IPS-20b (cell line): ENCODE results near the gene MVP.
"Not testable (repeated sequence)": the region's sequence is repeated elsewhere in the genome, so short reads cannot be mapped to it uniquely, and the experiment has no call there.

Experiments used
- H3K27ac ChIP-seq: one replicate; pipeline ENCODE4 v1.5.1; 2013; ENCODE audit warnings: low read length
- H3K27me3 ChIP-seq: 2 replicates; pipeline ENCODE4 v1.6.1; 2013; ENCODE audit warnings: mild to moderate bottlenecking, low read length, inconsistent platforms; ENCODE audit not compliant: insufficient read depth
- H3K36me3 ChIP-seq: 2 replicates; pipeline ENCODE4 v1.6.1; 2013; ENCODE audit warnings: low read depth, mild to moderate bottlenecking, inconsistent platforms, low read length, moderate library complexity; ENCODE audit not compliant: insufficient read depth
- H3K4me1 ChIP-seq: 2 replicates; pipeline ENCODE4 v1.6.1; 2013; ENCODE audit warnings: mild to moderate bottlenecking, control low read depth, inconsistent platforms, low read length, moderate library complexity; ENCODE audit not compliant: insufficient read depth
- H3K4me3 ChIP-seq: 2 replicates; pipeline ENCODE4 v1.5.1; 2013; ENCODE audit warnings: mild to moderate bottlenecking, low read length, inconsistent platforms
- H3K9ac ChIP-seq: 2 replicates; pipeline ENCODE4 v1.6.1; 2013; ENCODE audit warnings: low read depth, mild to moderate bottlenecking, inconsistent platforms, low read length, moderate library complexity
- H3K9me3 ChIP-seq: 2 replicates; pipeline ENCODE4 v1.6.1; 2013; ENCODE audit warnings: mild to moderate bottlenecking, low read depth, low read length, inconsistent platforms; ENCODE audit not compliant: insufficient read depth

Gene MVP

DNA sequence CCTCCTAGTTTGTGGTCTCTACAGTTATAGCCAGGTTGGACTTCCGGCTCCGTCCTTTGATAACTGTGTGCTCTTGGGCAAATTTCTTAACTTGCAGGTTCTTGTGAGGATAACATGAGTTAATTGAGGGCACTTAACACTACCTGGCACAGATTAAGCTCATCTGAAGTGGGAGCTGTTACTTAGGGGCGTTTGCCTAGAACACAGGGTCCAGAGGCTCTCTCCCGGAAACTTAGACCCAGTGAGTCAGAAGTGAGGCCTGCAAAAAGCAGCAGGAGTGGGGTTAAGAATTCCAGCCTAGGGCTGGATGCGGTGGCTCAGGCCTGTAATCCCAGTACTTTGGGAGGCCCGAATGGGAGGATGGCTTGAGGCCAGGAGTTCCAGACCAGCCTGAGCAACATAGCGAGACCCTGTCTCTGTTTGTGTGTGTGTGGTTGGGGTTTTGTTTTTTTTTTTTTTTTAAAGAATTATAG, 1.4 kb downstream of the MVP start:
- H3K36me3 ChIP-seq, result peaks cover 33% of the 10 kb centered on the region
- H3K4me1 ChIP-seq, result peaks cover 13% of the 10 kb centered on the region; the same call in 1 of the 2 replicates
- H3K9ac ChIP-seq, result no peak overlapping the region
- no peaks in the 10 kb centered on the region for H3K9me3 ChIP-seq
- H3K27me3 ChIP-seq, result no peaks in the 10 kb centered on the region
- H3K27ac ChIP-seq, result no peak overlapping the region
- no peak overlapping the region for H3K4me3 ChIP-seq

DNA sequence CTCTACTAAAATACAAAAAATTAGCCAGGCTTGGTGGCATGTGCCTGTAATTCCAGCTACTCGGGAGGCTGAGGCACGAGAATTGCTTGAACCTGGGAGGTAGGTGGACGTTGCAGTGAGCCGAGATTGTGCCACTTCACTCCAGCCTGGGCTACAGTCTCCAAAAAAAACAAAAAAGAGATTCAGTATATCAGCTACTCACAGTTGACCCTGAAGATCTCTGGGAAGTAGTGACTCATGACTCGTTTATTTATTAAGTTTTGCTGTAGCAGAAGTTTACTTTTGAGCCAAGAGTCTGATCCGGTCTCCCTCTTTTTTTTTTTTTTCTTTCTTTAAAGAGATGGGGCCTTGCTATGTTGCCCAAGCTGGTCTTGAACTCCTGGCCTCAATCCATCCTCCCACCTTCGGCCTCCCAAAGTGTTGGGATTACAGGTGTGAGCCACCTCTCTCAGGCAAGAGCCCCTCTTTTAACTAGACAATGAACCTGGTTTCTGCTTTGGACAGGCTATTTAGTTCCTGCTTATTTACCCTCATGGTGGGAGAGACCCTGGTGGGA, 4.4 kb downstream of the MVP start:
- H3K4me1 ChIP-seq, result peaks cover 13% of the 10 kb centered on the region; the same call in 1 of the 2 replicates
- no peaks in the 10 kb centered on the region for H3K27me3 ChIP-seq
- H3K9me3 ChIP-seq, result no peaks in the 10 kb centered on the region
- H3K4me3 ChIP-seq, result no peak overlapping the region
- no peak overlapping the region for H3K27ac ChIP-seq
- peaks cover 14% of the 10 kb centered on the region for H3K36me3 ChIP-seq
- H3K9ac ChIP-seq, result no peak overlapping the region

DNA sequence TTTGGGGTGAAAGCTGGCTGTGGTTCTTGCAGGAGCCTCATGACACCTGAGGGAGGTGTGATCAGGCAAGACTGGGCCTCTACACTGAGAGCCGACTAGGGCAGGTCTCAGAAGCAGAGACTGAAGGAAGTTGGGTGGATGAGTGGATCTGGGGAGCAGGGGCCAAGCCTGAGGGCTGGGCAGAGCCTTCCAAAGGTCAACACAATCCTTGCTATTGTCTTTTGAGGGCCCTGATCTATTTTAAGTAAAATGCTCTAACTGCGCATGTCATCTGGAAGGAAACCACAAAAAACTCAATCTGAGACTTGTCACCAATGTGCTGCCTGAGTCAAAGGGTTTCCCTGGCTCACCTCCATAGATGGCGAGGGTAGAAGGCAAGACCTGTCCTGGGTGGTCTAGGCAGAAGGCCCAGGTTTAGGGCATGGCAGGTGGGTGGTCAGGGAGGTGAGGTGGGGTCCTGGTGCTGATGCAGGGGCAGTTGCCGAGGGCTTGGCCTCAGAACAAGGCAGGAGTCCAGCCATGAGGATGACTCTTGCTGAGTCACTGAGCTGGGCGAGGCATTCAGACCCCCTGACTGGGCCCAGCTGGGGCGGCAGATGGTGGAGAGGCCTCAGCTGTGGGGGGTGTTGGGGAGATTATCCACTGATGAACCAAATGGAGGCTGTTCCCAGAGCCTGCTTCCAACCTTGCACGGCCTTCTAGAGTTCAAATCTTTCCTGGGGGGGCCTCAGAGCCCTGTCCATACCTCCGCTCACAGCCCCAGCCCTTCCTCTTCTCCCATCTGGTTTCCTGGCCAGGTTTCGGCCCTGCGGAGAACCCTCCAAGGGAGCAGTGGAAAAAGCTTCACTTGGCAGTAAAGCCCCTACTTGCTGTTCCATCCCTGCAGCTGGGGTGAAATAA, 5.1 kb downstream of the MVP start:
- Histone ChIP-seq H3K9ac (0 out of 2 replicates have a peak overlapping the region, but pooled peaks have one; percentile 11), H3K36me3 (peaks cover 7% of the 10 kb centered on the region), H3K27me3 (no peaks in the 10 kb centered on the region), H3K9me3 (no peaks in the 10 kb centered on the region), H3K4me1 (peaks cover 13% of the 10 kb centered on the region; the same call in 1 of the 2 replicates), H3K27ac (no peak overlapping the region), H3K4me3 (no peak overlapping the region)

DNA sequence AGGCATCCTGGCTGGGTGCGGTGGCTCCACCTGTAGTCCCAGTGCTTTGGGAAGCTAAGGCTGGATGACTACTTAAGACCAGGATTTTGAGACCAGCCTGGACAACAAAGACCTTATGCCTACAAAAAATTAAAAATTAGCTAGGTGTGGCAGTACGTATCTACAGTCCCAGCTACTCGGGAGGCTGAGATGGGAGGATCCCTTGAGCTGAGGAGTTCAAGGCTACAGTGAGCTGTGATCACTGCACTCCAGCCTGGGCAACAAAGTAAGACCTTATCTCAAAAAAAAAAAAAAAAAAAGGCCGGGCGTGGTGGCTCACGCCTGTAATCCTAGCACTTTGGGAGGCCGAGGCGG, 6.1 kb downstream of the MVP start:
- Histone ChIP-seq H3K27ac (no peak overlapping the region), H3K9ac (no peak overlapping the region)

DNA sequence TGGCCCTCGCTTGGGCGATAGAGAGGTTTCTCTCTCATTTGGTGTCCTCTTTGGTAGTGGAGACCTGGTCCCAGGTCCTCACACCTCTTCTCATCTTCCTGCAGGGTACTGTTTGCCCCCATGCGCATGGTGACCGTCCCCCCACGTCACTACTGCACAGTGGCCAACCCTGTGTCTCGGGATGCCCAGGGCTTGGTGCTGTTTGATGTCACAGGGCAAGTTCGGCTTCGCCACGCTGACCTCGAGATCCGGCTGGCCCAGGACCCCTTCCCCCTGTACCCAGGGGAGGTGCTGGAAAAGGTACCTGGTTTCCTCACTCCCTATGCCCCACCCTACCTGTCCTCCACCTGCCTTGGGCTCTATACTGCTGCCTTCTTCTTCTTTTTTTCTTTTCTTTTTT, 10.5 kb downstream of the MVP start:
- Histone ChIP-seq H3K4me3 (no peak overlapping the region), H3K27me3 (no peaks in the 10 kb centered on the region), H3K9ac (no peak overlapping the region), H3K27ac (no peak overlapping the region), H3K36me3 (no peaks in the 10 kb centered on the region), H3K9me3 (no peaks in the 10 kb centered on the region), H3K4me1 (0 out of 2 replicates have a peak, but pooled peaks cover 2% of the 10 kb centered on the region)

More for the DNA sequence above, 6.1 kb downstream of the MVP start:
- peaks cover 10% of the 10 kb centered on the region; the same call in 1 of the 2 replicates for H3K4me1 ChIP-seq
- H3K27me3 ChIP-seq, result no peaks in the 10 kb centered on the region
- H3K4me3 ChIP-seq, result no peak overlapping the region
- no peaks in the 10 kb centered on the region for H3K9me3 ChIP-seq
- H3K36me3 ChIP-seq, result no peaks in the 10 kb centered on the region; the same call in none of the 2 replicates

DNA sequence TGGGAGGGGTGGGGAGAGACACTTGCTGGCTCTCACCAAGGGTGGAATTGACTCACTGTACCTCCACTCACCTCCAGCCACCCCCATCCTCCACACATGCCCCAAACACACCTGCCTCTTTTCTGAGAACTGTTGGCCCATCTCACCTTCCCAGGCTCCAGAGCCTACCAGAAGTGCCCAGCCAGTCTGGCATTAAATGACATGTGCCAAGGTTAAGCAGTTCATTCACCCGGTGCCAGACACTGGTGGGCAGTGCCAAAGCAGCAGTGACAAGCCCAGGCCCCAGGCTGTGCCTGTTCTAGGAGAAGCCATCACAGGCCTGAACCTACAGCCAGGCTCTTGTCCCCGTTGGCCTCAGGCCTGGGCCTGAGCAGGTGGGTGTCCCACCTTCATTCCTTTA, 11.2 kb downstream of the MVP start:
- H3K9me3 ChIP-seq, result no peaks in the 10 kb centered on the region
- H3K27ac ChIP-seq, result no peak overlapping the region

DNA sequence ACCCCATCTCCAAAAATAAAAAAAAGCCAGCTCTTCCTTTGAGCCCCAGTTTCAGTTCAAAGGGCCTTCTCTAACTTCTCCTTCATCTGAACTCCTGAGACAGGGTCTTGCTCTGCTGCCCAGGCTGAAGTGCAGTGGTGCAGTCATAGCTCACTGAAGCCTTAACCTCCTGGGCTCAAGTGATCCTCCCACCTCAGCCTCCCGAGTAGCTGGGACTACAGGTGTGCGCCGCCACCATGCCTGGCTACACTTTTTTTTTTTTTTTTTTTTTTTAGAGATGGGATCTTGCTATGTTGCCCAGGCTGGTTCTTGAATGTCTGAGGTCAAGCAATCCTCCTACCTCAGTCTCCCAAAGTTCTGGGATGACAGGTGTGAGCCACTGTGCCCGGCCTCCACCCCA, 13.0 kb downstream of the MVP start:
- H3K27ac ChIP-seq, H3K4me1 ChIP-seq, H3K4me3 ChIP-seq, H3K36me3 ChIP-seq, H3K27me3 ChIP-seq, H3K9ac ChIP-seq, H3K9me3 ChIP-seq: not testable (repeated sequence)

More for the DNA sequence above, 11.2 kb downstream of the MVP start:
- Histone ChIP-seq H3K27me3 (no peaks in the 10 kb centered on the region), H3K36me3 (no peaks in the 10 kb centered on the region), H3K9ac (no peak overlapping the region), H3K4me3 (no peak overlapping the region), H3K4me1 (no peaks in the 10 kb centered on the region)

DNA sequence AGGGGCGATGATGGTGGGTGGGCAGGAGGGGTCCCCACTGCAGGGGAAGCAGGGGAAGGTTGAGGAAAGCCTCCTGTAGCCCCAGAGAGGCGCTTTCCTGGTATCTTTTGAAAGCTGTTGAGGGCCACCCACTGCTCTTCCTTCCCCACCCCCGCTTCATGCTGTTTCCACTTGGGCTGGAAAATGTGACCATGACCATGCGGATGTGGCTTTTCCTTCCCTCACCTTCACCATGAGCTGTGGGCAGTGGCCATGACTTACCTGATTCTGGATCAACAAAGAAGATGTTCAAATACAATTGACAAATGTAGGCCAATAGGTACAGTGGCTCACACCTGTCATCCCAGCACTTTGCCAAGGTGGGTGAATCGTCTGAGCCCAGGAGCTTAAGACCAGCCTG, 13.8 kb downstream of the MVP start:
- Histone ChIP-seq H3K4me1 (no peaks in the 10 kb centered on the region), H3K9me3 (no peaks in the 10 kb centered on the region), H3K27ac (no peak overlapping the region), H3K9ac (no peak overlapping the region), H3K36me3 (no peaks in the 10 kb centered on the region), H3K4me3 (no peak overlapping the region), H3K27me3 (no peaks in the 10 kb centered on the region)

DNA sequence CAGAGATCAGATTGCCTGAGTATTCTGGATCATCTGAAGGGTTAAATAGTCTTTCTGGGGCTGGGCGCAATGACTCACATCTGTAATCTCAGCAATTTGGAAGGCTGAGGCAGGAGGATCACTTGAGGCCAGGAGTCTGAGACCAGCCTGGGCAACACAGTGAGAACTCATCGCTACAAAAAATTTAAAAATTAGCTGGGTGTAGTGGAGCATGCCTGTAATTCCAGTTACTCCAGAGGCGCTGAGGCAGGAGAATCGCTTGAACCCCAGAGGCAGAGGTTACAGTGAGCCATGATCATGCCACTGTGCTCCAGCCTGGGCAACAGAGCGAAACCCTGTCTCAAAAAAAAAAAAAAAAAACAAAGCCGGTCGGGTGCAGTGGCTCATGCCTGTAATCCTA, 15.7 kb downstream of the MVP start:
- no peaks in the 10 kb centered on the region for H3K27me3 ChIP-seq
- H3K4me3 ChIP-seq, result no peak overlapping the region
- H3K9me3 ChIP-seq, result no peaks in the 10 kb centered on the region
- no peak overlapping the region for H3K27ac ChIP-seq
- no peaks in the 10 kb centered on the region for H3K36me3 ChIP-seq
- H3K9ac ChIP-seq, result no peak overlapping the region
- H3K4me1 ChIP-seq, result no peaks in the 10 kb centered on the region

DNA sequence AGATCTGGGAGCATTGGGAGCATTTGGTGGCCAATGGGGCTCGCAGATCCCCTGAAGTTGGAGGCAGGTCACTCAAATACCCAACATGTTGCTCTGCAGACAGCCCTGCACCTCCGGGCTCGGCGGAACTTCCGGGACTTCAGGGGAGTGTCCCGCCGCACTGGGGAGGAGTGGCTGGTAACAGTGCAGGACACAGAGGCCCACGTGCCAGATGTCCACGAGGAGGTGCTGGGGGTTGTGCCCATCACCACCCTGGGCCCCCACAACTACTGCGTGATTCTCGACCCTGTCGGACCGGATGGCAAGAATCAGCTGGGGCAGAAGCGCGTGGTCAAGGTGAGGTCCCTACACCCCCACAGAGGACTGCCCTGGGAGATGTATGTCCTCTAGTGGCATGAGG, 16.4 kb downstream of the MVP start:
- Histone ChIP-seq H3K9me3 (no peaks in the 10 kb centered on the region), H3K27me3 (no peaks in the 10 kb centered on the region), H3K9ac (no peak overlapping the region), H3K4me3 (no peak overlapping the region), H3K4me1 (no peaks in the 10 kb centered on the region), H3K27ac (no peak overlapping the region), H3K36me3 (no peaks in the 10 kb centered on the region)

DNA sequence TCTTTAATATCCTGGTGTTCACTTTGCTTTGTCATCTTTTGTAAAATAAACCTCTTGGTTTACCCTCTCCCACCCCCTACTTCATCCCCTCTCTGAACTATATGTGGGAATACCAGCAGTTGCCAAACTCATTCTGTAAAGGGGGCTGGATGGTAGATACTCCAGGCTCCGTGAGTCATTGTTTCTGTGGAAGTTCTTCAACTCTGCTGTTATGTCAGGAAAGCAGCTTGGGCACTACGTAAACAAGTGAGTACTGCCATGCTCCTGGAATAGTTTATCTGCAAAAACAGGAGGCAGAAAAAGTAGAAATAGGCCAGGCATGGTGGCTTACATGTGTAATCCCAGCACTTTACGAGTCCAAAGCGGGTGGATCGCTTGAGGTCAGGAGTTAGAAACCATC, 17.6 kb downstream of the MVP start:
- H3K4me3 ChIP-seq, result no peak overlapping the region
- no peaks in the 10 kb centered on the region for H3K36me3 ChIP-seq
- no peaks in the 10 kb centered on the region for H3K27me3 ChIP-seq
- H3K9ac ChIP-seq, result no peak overlapping the region
- no peaks in the 10 kb centered on the region for H3K4me1 ChIP-seq
- no peaks in the 10 kb centered on the region for H3K9me3 ChIP-seq
- no peak overlapping the region for H3K27ac ChIP-seq

DNA sequence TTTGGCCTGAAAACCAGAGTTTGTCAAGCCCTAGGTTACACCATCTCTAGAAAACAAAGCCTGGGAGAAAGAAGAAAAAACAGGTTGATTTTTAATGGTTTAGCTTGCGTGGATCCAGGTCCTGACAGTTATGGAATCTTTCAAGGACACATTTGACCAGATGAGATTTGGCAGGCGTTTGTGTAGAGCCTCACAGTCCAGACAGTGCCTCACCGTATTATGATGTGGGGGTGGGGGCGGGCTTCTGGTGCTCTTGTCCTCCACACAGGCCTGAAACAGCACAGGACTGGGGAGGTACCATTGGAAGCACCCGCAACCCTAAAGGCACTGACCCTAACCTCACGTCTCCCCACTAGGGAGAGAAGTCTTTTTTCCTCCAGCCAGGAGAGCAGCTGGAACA, 19.6 kb downstream of the MVP start:
- no peak overlapping the region for H3K27ac ChIP-seq
- H3K9me3 ChIP-seq, result no peaks in the 10 kb centered on the region
- no peaks in the 10 kb centered on the region for H3K36me3 ChIP-seq
- H3K9ac ChIP-seq, result no peak overlapping the region
- H3K27me3 ChIP-seq, result no peaks in the 10 kb centered on the region
- H3K4me3 ChIP-seq, result no peak overlapping the region
- no peaks in the 10 kb centered on the region for H3K4me1 ChIP-seq
